HUES6 (cell line): ENCODE data around the gene ATOH1.
A peak's percentile ranks its signal among the peaks of the same experiment; 100 is the strongest.

Experiments used
- H3K27ac ChIP-seq: 2 replicates; pipeline ENCODE4 v1.7.0; 2013; ENCODE audit warnings: low read depth, mild to moderate bottlenecking, low read length, inconsistent platforms
- H3K27me3 ChIP-seq: 2 replicates; pipeline ENCODE4 v1.6.1; 2013; ENCODE audit warnings: low read length; ENCODE audit not compliant: control insufficient read depth, insufficient read depth
- H3K36me3 ChIP-seq: 2 replicates; pipeline ENCODE4 v1.6.1; 2013; ENCODE audit warnings: low read length; ENCODE audit not compliant: control insufficient read depth, insufficient read depth
- H3K4me1 ChIP-seq: 2 replicates; pipeline ENCODE4 v1.6.1; 2013; ENCODE audit warnings: low read length; ENCODE audit not compliant: control insufficient read depth, insufficient read depth
- H3K4me3 ChIP-seq: 2 replicates; pipeline ENCODE4 v1.5.1; 2013; ENCODE audit warnings: low read depth, low read length
- H3K9ac ChIP-seq: one replicate; pipeline ENCODE4 v1.6.1; 2013; ENCODE audit warnings: mild to moderate bottlenecking, low read length
- H3K9me3 ChIP-seq: 2 replicates; pipeline ENCODE4 v1.6.1; 2013; ENCODE audit warnings: low read depth, low read length; ENCODE audit not compliant: control insufficient read depth, insufficient read depth

Gene ATOH1

GRCh38 chr4:93814141-93814540, 14.4 kb upstream of the ATOH1 start:
- no peak overlapping the region for H3K27ac ChIP-seq
- H3K4me1 ChIP-seq, result peaks cover 14% of the 10 kb centered on the region
- no peak overlapping the region for H3K4me3 ChIP-seq
- no peaks in the 10 kb centered on the region for H3K36me3 ChIP-seq
- no peak overlapping the region for H3K9ac ChIP-seq
- no peaks in the 10 kb centered on the region for H3K27me3 ChIP-seq
- H3K9me3 ChIP-seq, result no peaks in the 10 kb centered on the region

GRCh38 chr4:93814722-93815121, 13.8 kb upstream of the ATOH1 start:
- Histone ChIP-seq H3K4me3 (no peak overlapping the region), H3K4me1 (peaks cover 14% of the 10 kb centered on the region), H3K36me3 (no peaks in the 10 kb centered on the region), H3K27ac (no peak overlapping the region), H3K9ac (no peak overlapping the region), H3K27me3 (no peaks in the 10 kb centered on the region), H3K9me3 (no peaks in the 10 kb centered on the region)

- H3K27me3 ChIP-seq, result peaks cover 64% of the 10 kb centered on the region
These were observed 2.9 kb upstream of the ATOH1 start for GRCh38 chr4:93825551-93826216.

GRCh38 chr4:93827272-93827947, 1.1 kb upstream of the ATOH1 start:
- Histone ChIP-seq H3K27me3 (peaks cover 81% of the 10 kb centered on the region), H3K36me3 (no peaks in the 10 kb centered on the region), H3K4me1 (peaks cover 25% of the 10 kb centered on the region), H3K4me3 (peak overlapping the region; percentile 73), H3K9ac (peak overlapping the region; percentile 70), H3K9me3 (no peaks in the 10 kb centered on the region), H3K27ac (peak overlapping the region; percentile 16; the same call in 1 of the 2 replicates)

More at GRCh38 chr4:93825551-93826216, 2.9 kb upstream of the ATOH1 start:
- H3K27ac ChIP-seq, result no peak overlapping the region
- H3K9ac ChIP-seq, result no peak overlapping the region
- H3K9me3 ChIP-seq, result no peaks in the 10 kb centered on the region
- no peak overlapping the region for H3K4me3 ChIP-seq
- H3K4me1 ChIP-seq, result peaks cover 14% of the 10 kb centered on the region
- no peaks in the 10 kb centered on the region for H3K36me3 ChIP-seq

- Histone ChIP-seq H3K27ac (no peak overlapping the region), H3K9me3 (no peaks in the 10 kb centered on the region), H3K4me3 (peak overlapping the region; percentile 73), H3K4me1 (peaks cover 37% of the 10 kb centered on the region), H3K27me3 (peaks cover 98% of the 10 kb centered on the region), H3K9ac (peak overlapping the region; percentile 51), H3K36me3 (no peaks in the 10 kb centered on the region)
These were observed 654 bp downstream of the ATOH1 start for GRCh38 chr4:93828995-93829819.

GRCh38 chr4:93829820-93830687, 1.5 kb downstream of the ATOH1 start:
- Histone ChIP-seq H3K9ac (no peak overlapping the region), H3K36me3 (no peaks in the 10 kb centered on the region), H3K27me3 (peaks cover 98% of the 10 kb centered on the region), H3K27ac (no peak overlapping the region), H3K9me3 (no peaks in the 10 kb centered on the region), H3K4me1 (peaks cover 38% of the 10 kb centered on the region), H3K4me3 (peak overlapping the region; percentile 73)

- Histone ChIP-seq H3K4me1 (peaks cover 45% of the 10 kb centered on the region), H3K4me3 (peak overlapping the region; percentile 36)
These were observed 3.4 kb downstream of the ATOH1 start for GRCh38 chr4:93831716-93832496.

GRCh38 chr4:93834249-93835066, 5.9 kb downstream of the ATOH1 start:
- Histone ChIP-seq H3K36me3 (no peaks in the 10 kb centered on the region), H3K4me1 (peaks cover 42% of the 10 kb centered on the region), H3K9me3 (no peaks in the 10 kb centered on the region), H3K9ac (peak overlapping the region; percentile 16), H3K27me3 (peaks cover 95% of the 10 kb centered on the region), H3K4me3 (peak overlapping the region; percentile 58), H3K27ac (no peak overlapping the region)

More at GRCh38 chr4:93831716-93832496, 3.4 kb downstream of the ATOH1 start:
- Histone ChIP-seq H3K36me3 (no peaks in the 10 kb centered on the region), H3K9ac (no peak overlapping the region), H3K27me3 (peaks cover 100% of the 10 kb centered on the region), H3K9me3 (no peaks in the 10 kb centered on the region), H3K27ac (no peak overlapping the region)

- H3K27ac ChIP-seq, result no peak overlapping the region
- H3K27me3 ChIP-seq, result peaks cover 93% of the 10 kb centered on the region
- H3K4me1 ChIP-seq, result peaks cover 38% of the 10 kb centered on the region
- no peak overlapping the region for H3K4me3 ChIP-seq
- H3K36me3 ChIP-seq, result no peaks in the 10 kb centered on the region
- H3K9ac ChIP-seq, result no peak overlapping the region
- no peaks in the 10 kb centered on the region for H3K9me3 ChIP-seq
These were observed 7.4 kb downstream of the ATOH1 start for GRCh38 chr4:93835929-93836328.
